HG02571 (cell line): ENCODE results near the gene DNASE2.
A peak's percentile ranks its signal among the peaks of the same experiment; 100 is the strongest.
"Not testable (repeated sequence)": the region's sequence is repeated elsewhere in the genome, so short reads cannot be mapped to it uniquely, and the experiment has no call there.

Experiments
- ATAC-seq: cut with Tn5 transposase; IDR thresholded peaks from one replicate; pipeline ENCODE4 v1.9.1; 2021; ENCODE audit warnings: mild to moderate bottlenecking, moderate library complexity; ENCODE audit not compliant: unreplicated experiment

The DNASE2 gene

GRCh38 chr19:12881172-12881808, at the start of gene DNASE2:
DNASE2 (minus strand) TSS chr19:12881449; CDS start chr19:12881375, 74 bp downstream.
- peak; percentile 77 for ATAC-seq

- ATAC-seq: no peak
Observed at GRCh38 chr19:12930002-12930645, 48.9 kb upstream of the DNASE2 start.

GRCh38 chr19:12924621-12925310, 43.5 kb upstream of the DNASE2 start:
- ATAC-seq: no peak

GRCh38 chr19:12922959-12923358, 41.7 kb upstream of the DNASE2 start:
- ATAC-seq: no peak

- no peak for ATAC-seq
Observed at GRCh38 chr19:12921047-12921446, 39.8 kb upstream of the DNASE2 start.

- ATAC-seq: no peak
Observed at GRCh38 chr19:12918253-12918652, 37.0 kb upstream of the DNASE2 start.

- ATAC-seq: not testable (repeated sequence)
Observed at GRCh38 chr19:12915860-12916259, 34.6 kb upstream of the DNASE2 start.

GRCh38 chr19:12913851-12914690, 32.8 kb upstream of the DNASE2 start:
- ATAC-seq: no peak

- no peak for ATAC-seq
Observed at GRCh38 chr19:12913011-12913561, 31.8 kb upstream of the DNASE2 start.

- ATAC-seq: no peak
Observed at GRCh38 chr19:12912571-12912970, 31.3 kb upstream of the DNASE2 start.

- no peak for ATAC-seq
Observed at GRCh38 chr19:12907166-12907565, 25.9 kb upstream of the DNASE2 start.

GRCh38 chr19:12899891-12900518, 18.8 kb upstream of the DNASE2 start:
- peak; percentile 76 for ATAC-seq

GRCh38 chr19:12896460-12896859, 15.2 kb upstream of the DNASE2 start:
- no peak for ATAC-seq

GRCh38 chr19:12893582-12893981, 12.3 kb upstream of the DNASE2 start:
- no peak for ATAC-seq

GRCh38 chr19:12891553-12892021, 10.3 kb upstream of the DNASE2 start:
- ATAC-seq: no peak

- ATAC-seq: peak; percentile 93
Observed at GRCh38 chr19:12890787-12891552, 9.7 kb upstream of the DNASE2 start, which contains the start of gene GCDH. GCDH (plus strand) TSS chr19:12891160; CDS start chr19:12891305, 145 bp downstream.

- not testable (repeated sequence) for ATAC-seq
Observed at GRCh38 chr19:12890299-12890786, 9.1 kb upstream of the DNASE2 start.

GRCh38 chr19:12888006-12888603, 6.9 kb upstream of the DNASE2 start:
- no peak for ATAC-seq
